Tibial nerve (tissue), 4 donors: ENCODE data around the gene MFRP. TPM values are rescaled to one million over a fixed set of nuclear protein-coding genes. Genes with fewer than 3 reads are reported as not detected.

Experiments used
- DNase-seq, 2 donors: peaks; one replicate each; pipeline ENCODE4 v3.0.0-alpha.2; 2019; ENCODE audit warnings: low spot score in 2 of 2
- H3K27ac ChIP-seq, 4 donors: fragments of 200-600 bp; sonication (generic) in 3 of 4; one replicate each; pipeline ENCODE4 v1.5.1; 2017 to 2019; ENCODE audit warnings: mild to moderate bottlenecking in 1 of 4
- H3K27me3 ChIP-seq, 2 donors: fragments of 200-600 bp; sonication (generic) in 1 of 2; one replicate each; pipeline versions ENCODE4 v1.5.1 to v1.6.0; 2017 to 2019
- H3K36me3 ChIP-seq, 3 donors: fragments of 200-600 bp; sonication (generic); one replicate each; pipeline ENCODE4 v1.5.1; 2018 to 2019
- H3K4me1 ChIP-seq, 4 donors: fragments of 200-600 bp; sonication (generic) in 3 of 4; one replicate each; pipeline ENCODE4 v1.5.1; 2017 to 2019
- H3K4me3 ChIP-seq, 4 donors: fragments of 200-600 bp; sonication (generic) in 3 of 4; one replicate each; pipeline ENCODE4 v1.5.1; 2017 to 2019; ENCODE audit warnings: mild to moderate bottlenecking in 1 of 4, moderate library complexity in 1 of 4
- H3K9me3 ChIP-seq, 4 donors: fragments of 200-600 bp; sonication (generic) in 3 of 4; one replicate each; pipeline ENCODE4 v1.5.1; 2017 to 2019
- CTCF ChIP-seq, 5 experiments: fragments of 200-600 bp in 3 of 5; fragments of 450-650 bp in 2 of 5; sonication (generic) in 3 of 5; IDR thresholded peaks; one replicate each; pipeline ENCODE4 v1.5.1; 2016 to 2019; ENCODE audit warnings: antibody characterized with exemption in 5 of 5, mild to moderate bottlenecking in 3 of 5, moderate library complexity in 2 of 5
- EP300 ChIP-seq, 2 donors: sonication (generic); formaldehyde crosslinking; IDR thresholded peaks; one replicate each; pipeline ENCODE4 v1.6.1; 2017; ENCODE audit warnings: antibody characterized with exemption in 2 of 2, mild to moderate bottlenecking in 1 of 2
- POLR2A ChIP-seq, 2 donors: fragments of 450-650 bp; IDR thresholded peaks; one replicate each; pipeline ENCODE4 v1.6.1; 2017; ENCODE audit warnings: antibody characterized with exemption in 2 of 2, mild to moderate bottlenecking in 2 of 2, moderate library complexity in 2 of 2
- WGBS, 2 donors: methylation state at CpG; one replicate each; pipeline ENCODE4 v1.1.5; 2018; 5-methylcytosine and 5-hydroxymethylcytosine counted together
- total RNA-seq, 4 donors: library from RNA; depleted of rRNA; stranded (reverse); fragments of >200 nt; gene quantifications; one replicate each; pipeline ENCODE4 v1.1.0, GENCODE V29; 2016

Gene MFRP
- total RNA-seq, 4 donors from 2014 or later = 0.44 TPM; not detected in 3

GRCh38 chr11:119361056-119361787 is 14.7 kb upstream of the MFRP start:
- TF ChIP-seq EP300 (IDR thresholded peaks at IDR 0.05) = peak in 1 of 2 donors; percentile 48
- no peak for TF ChIP-seq POLR2A (IDR thresholded peaks at IDR 0.05)
- no peak for TF ChIP-seq CTCF (IDR thresholded peaks at IDR 0.05)
- WGBS, 2 donors = 40 to 50% methylated on average over 8 of the region's 8 CpGs
- peaks cover 0 to 62% (median 17%) of the 10 kb centered on the region in 4 donors for H3K4me1 ChIP-seq

GRCh38 chr11:119359365-119360214 is 13.1 kb upstream of the MFRP start:
- no peaks in the 10 kb centered on the region for H3K27me3 ChIP-seq
- no peaks in the 10 kb centered on the region for H3K9me3 ChIP-seq
- 82 to 86% methylated on average over 10 of the region's 10 CpGs for WGBS, 2 donors
- no peak overlapping the region for H3K4me3 ChIP-seq
- peaks cover 0 to 53% (median 12%) of the 10 kb centered on the region in 4 donors for H3K4me1 ChIP-seq
- peaks cover 0 to 29% (median 0%) of the 10 kb centered on the region in 3 donors for H3K36me3 ChIP-seq
- no peak overlapping the region for H3K27ac ChIP-seq
- TF ChIP-seq CTCF (IDR thresholded peaks at IDR 0.05) (no peak), POLR2A (IDR thresholded peaks at IDR 0.05) (no peak), EP300 (IDR thresholded peaks at IDR 0.05) (no peak)
- DNase-seq = no peak

More at GRCh38 chr11:119361056-119361787, 14.7 kb upstream of the MFRP start:
- Histone ChIP-seq H3K27ac (peak overlapping the region; percentile 51 to 89 (median 77)), H3K27me3 (peaks cover 0 to 4% of the 10 kb centered on the region in 2 donors), H3K9me3 (no peaks in the 10 kb centered on the region), H3K4me3 (no peak overlapping the region), H3K36me3 (peaks cover 0 to 29% (median 0%) of the 10 kb centered on the region in 3 donors)
- DNase-seq = no peak

- Histone ChIP-seq H3K27ac (peak overlapping the region; percentile 28 to 84 (median 63)), H3K36me3 (peaks cover 0 to 29% (median 0%) of the 10 kb centered on the region in 3 donors), H3K4me1 (peaks cover 0 to 37% (median 6%) of the 10 kb centered on the region in 4 donors), H3K27me3 (no peaks in the 10 kb centered on the region), H3K9me3 (no peaks in the 10 kb centered on the region), H3K4me3 (peak overlapping the region; percentile 28 to 54 (median 38))
- WGBS, 2 donors = 37 to 45% methylated on average over 9 to 13 of the region's 13 CpGs
- DNase-seq = no peak
- no peak for TF ChIP-seq CTCF (IDR thresholded peaks at IDR 0.05)
- TF ChIP-seq EP300 (IDR thresholded peaks at IDR 0.05) = no peak
- TF ChIP-seq POLR2A (IDR thresholded peaks at IDR 0.05) = no peak
Measured at GRCh38 chr11:119357074-119357473, 10.6 kb upstream of the MFRP start.

GRCh38 chr11:119356349-119357031 is 10.0 kb upstream of the MFRP start:
- Histone ChIP-seq H3K4me3 (peak overlapping the region; percentile 28 to 54 (median 38)), H3K27me3 (no peaks in the 10 kb centered on the region), H3K36me3 (peaks cover 0 to 29% (median 0%) of the 10 kb centered on the region in 3 donors), H3K4me1 (peaks cover 0 to 31% (median 4%) of the 10 kb centered on the region in 4 donors), H3K27ac (peak overlapping the region; percentile 28 to 84 (median 63)), H3K9me3 (no peaks in the 10 kb centered on the region)
- TF ChIP-seq POLR2A (IDR thresholded peaks at IDR 0.05) = no peak
- peak in 1 of 2 donors; percentile 66 for TF ChIP-seq EP300 (IDR thresholded peaks at IDR 0.05)
- TF ChIP-seq CTCF (IDR thresholded peaks at IDR 0.05) = peak; percentile 84 to 97 (median 89)
- WGBS, 2 donors = 2 to 6% methylated on average over 37 to 52 of the region's 54 CpGs
- peak; percentile 64 to 80 for DNase-seq
